SU-DHL-6 (cell line): ENCODE measurements around the gene PPARA.

Source experiments
- H2AFZ ChIP-seq: fragments of 200-600 bp; sonication (generic); 2 replicates; pipeline ENCODE4 v1.6.1; 2014; ENCODE audit warnings: low read depth, mild to moderate bottlenecking, moderate library complexity, mixed read lengths, antibody characterized with exemption, low read length; ENCODE audit not compliant: severe bottlenecking
- H3F3A ChIP-seq: fragments of 200-600 bp; shearing (Covaris generic); 2 replicates; pipeline ENCODE4 v1.6.0; 2016; ENCODE audit warnings: antibody characterized with exemption, mild to moderate bottlenecking; ENCODE audit not compliant: insufficient read depth
- H3K27ac ChIP-seq: fragments of 200-600 bp; sonication (generic); 2 replicates; pipeline ENCODE4 v1.5.1; 2016; ENCODE audit warnings: low read depth, mild to moderate bottlenecking, low read length, moderate library complexity, mixed read lengths
- H3K27me3 ChIP-seq: fragments of 200-600 bp; sonication (generic), shearing (Covaris generic); 2 replicates; pipeline ENCODE4 v1.6.0; 2014; ENCODE audit warnings: mild to moderate bottlenecking, low read length
- H3K36me3 ChIP-seq: fragments of 200-600 bp; sonication (generic); 2 replicates; pipeline ENCODE4 v1.6.1; 2014; ENCODE audit warnings: mild to moderate bottlenecking, low read length, mixed read lengths
- H3K4me2 ChIP-seq: fragments of 300-600, 200-600 bp; shearing (Covaris generic), sonication (generic); 2 replicates; pipeline ENCODE4 v1.6.0; 2014; ENCODE audit warnings: low read length, low read depth, mild to moderate bottlenecking; ENCODE audit not compliant: poor library complexity, severe bottlenecking
- H3K4me3 ChIP-seq: fragments of 200-600 bp; sonication (generic); 2 replicates; pipeline ENCODE4 v1.5.1; 2014; ENCODE audit warnings: antibody characterized with exemption, low read length, mild to moderate bottlenecking, mixed read lengths; ENCODE audit not compliant: insufficient read depth, poor library complexity, severe bottlenecking
- H3K79me2 ChIP-seq: fragments of 200-600 bp; sonication (generic); 2 replicates; pipeline ENCODE4 v1.6.1; 2014; ENCODE audit warnings: mild to moderate bottlenecking, low read length, moderate library complexity; ENCODE audit not compliant: insufficient read depth
- H3K9ac ChIP-seq: fragments of 200-600 bp; sonication (generic); 2 replicates; pipeline ENCODE4 v1.7.0; 2014; ENCODE audit warnings: mild to moderate bottlenecking, low read length
- H3K9me2 ChIP-seq: fragments of 200-600 bp; sonication (generic); replicated peaks from 2 replicates; pipeline ENCODE4 v1.6.1; 2014; ENCODE audit warnings: low read length; ENCODE audit not compliant: insufficient read depth
- H3K9me3 ChIP-seq: fragments of 200-600 bp; sonication (generic); 2 replicates; pipeline ENCODE4 v1.6.1; 2014; ENCODE audit warnings: low read length, mixed read lengths; ENCODE audit not compliant: insufficient read depth
- H4K20me1 ChIP-seq: fragments of 200-600 bp; sonication (generic); 2 replicates; pipeline ENCODE4 v1.6.1; 2014; ENCODE audit warnings: low read depth, mild to moderate bottlenecking, antibody characterized with exemption, low read length, moderate library complexity, mixed read lengths
- EZH2phosphoT487 ChIP-seq: fragments of 200-600 bp; sonication (generic), shearing (Covaris generic); conservative IDR thresholded peaks from 2 replicates; pipeline ENCODE4 v1.6.1; 2018; ENCODE audit warnings: mild to moderate bottlenecking, antibody characterized with exemption, low read length, moderate library complexity, mixed read lengths
- TF ChIP-seq, protein P1 (sequence below): fragments of 200-600 bp; sonication (generic); IDR thresholded peaks from one replicate; pipeline ENCODE4 v1.5.1; 2017; ENCODE audit warnings: antibody characterized with exemption, mild to moderate bottlenecking, low read length, moderate library complexity; ENCODE audit not compliant: insufficient read depth, poor library complexity, severe bottlenecking

PPARA gene

DNA sequence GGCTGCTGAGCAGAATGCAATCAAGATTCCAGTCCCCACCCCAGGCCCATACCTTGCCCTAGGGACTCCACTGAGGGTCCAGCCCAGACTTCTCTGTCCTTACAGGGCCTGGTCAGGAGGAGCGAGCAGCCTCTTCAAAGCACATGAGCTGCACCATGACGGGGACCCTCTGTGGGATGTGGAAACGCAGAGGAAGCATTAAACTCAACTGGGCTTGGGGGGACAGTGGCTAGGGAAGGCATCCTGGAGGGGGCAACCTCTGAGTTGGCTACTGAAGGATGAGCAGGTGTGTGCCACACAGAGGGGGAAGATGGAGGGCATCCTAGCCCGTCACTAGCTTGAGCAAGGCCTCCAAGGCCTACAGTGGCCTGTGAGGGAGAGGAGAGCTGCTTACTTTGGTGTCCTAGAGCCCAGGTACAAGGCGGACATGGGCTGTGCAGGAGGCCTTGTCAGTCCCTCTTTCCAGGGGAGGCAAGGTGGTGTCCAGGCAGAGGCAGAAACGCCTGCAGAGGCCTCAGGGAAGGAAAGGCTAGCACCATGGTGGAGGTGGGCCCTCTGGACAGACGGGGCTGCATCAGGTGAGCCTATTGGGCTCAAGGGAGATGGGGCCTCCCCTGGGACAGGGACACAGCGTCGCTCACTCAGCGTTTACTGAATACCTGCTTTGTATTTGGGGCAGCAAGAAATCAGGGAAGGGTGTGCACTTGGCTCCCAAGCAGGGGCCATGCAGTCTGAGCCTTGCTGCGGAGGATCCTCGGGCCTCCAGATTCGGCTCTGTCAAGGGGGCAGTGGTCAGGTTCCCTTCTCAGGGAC lies 131.7 kb downstream of the PPARA start:
- H3K27me3 ChIP-seq, result no peaks in the 10 kb centered on the region
- H3K79me2 ChIP-seq, result no peaks in the 10 kb centered on the region
- H3K9me2 ChIP-seq, result no peaks in the 10 kb centered on the region
- TF ChIP-seq, protein P1, sequence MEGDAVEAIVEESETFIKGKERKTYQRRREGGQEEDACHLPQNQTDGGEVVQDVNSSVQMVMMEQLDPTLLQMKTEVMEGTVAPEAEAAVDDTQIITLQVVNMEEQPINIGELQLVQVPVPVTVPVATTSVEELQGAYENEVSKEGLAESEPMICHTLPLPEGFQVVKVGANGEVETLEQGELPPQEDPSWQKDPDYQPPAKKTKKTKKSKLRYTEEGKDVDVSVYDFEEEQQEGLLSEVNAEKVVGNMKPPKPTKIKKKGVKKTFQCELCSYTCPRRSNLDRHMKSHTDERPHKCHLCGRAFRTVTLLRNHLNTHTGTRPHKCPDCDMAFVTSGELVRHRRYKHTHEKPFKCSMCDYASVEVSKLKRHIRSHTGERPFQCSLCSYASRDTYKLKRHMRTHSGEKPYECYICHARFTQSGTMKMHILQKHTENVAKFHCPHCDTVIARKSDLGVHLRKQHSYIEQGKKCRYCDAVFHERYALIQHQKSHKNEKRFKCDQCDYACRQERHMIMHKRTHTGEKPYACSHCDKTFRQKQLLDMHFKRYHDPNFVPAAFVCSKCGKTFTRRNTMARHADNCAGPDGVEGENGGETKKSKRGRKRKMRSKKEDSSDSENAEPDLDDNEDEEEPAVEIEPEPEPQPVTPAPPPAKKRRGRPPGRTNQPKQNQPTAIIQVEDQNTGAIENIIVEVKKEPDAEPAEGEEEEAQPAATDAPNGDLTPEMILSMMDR, result no peak
- TF ChIP-seq EZH2phosphoT487, result no peak
- H3F3A ChIP-seq, result no peaks in the 10 kb centered on the region
- H3K4me2 ChIP-seq, result no peak overlapping the region
- no peaks in the 10 kb centered on the region for H3K9me3 ChIP-seq
- no peaks in the 10 kb centered on the region for H4K20me1 ChIP-seq
- H2AFZ ChIP-seq, result no peak overlapping the region
- H3K36me3 ChIP-seq, result no peaks in the 10 kb centered on the region
- H3K9ac ChIP-seq, result no peak overlapping the region
- H3K4me3 ChIP-seq, result no peak overlapping the region
- H3K27ac ChIP-seq, result no peak overlapping the region

DNA sequence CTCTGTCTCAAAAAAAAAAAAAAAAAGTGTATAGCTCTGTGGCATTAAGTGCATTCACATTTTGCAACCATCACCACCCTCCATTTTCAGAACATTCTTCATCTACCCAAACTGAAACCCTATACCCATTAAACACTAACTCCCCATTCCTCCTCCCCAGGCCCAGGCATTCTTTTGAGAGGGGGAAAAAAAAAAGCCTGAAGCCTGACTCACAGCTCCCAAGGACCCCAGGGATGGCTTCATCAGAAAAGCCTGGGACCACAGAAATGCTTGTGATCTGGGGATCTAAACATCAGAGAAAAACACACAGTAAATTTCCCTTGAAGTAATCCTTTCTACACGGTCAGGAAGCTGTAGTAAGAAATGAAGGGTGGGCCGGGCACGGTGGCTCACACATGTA lies 135.7 kb downstream of the PPARA start:
- TF ChIP-seq, protein P1, result no peak
- no peak for TF ChIP-seq EZH2phosphoT487
- H3K36me3 ChIP-seq, result no peaks in the 10 kb centered on the region
- no peaks in the 10 kb centered on the region for H3K9me3 ChIP-seq

DNA sequence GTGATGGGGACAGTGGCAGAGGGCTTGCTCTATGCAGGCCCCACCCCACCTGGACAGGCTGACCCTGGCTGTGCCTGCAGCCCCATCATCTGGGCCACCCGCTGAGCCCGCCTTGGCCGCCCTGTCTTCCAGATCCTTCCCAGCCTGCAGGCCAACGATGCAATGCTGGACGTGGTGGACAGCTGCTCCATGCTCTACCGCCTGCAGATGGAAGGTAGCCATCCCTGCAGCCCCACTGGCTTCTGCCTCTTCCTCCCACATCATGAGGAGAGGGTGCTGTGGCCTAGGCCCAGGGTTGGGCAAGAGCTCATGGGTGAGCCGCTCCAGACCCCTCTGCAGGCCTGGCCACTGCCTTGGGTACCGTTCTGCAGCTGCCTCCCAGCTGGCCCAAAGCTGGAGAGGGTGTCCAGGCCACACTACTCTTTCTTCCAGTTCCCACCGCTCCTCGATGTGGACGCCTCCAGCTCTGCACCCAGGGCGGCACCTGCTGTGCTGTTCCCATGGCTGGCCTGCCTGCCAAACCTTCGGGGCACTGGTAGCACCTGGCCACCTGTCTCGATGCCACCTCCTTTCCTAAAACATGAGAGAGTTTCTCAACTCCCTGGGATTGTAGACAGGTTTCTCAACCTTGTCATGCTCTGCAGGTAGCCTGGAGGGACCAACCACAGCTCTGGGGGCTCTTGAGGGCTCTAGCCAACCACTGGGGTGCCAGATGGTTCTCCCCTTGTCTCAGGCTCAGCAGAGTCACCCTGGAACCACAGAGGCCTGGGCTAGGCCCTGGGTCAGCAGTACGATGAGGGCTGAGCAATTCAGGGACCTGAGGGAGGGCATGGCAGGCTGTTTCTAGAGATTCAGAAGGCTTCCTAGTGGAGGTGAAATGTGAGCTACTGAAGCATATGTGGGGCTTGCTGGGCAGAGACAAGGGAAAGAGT lies 136.9 kb downstream of the PPARA start:
- Histone ChIP-seq H3K9ac (peak overlapping the region; percentile 45), H3K4me2 (peak overlapping the region; percentile 51), H3K27ac (no peak overlapping the region), H3K79me2 (no peaks in the 10 kb centered on the region), H4K20me1 (no peaks in the 10 kb centered on the region), H3K9me3 (no peaks in the 10 kb centered on the region), H3K4me3 (no peak overlapping the region), H3K9me2 (no peaks in the 10 kb centered on the region), H3K27me3 (no peaks in the 10 kb centered on the region), H2AFZ (peak overlapping the region; percentile 53), H3K36me3 (no peaks in the 10 kb centered on the region), H3F3A (no peaks in the 10 kb centered on the region)
- TF ChIP-seq, protein P1, result no peak
- TF ChIP-seq EZH2phosphoT487, result no peak

More for the DNA sequence above, 135.7 kb downstream of the PPARA start:
- H4K20me1 ChIP-seq, result no peaks in the 10 kb centered on the region
- no peak overlapping the region for H3K4me2 ChIP-seq
- H3K27ac ChIP-seq, result no peak overlapping the region
- H3K9me2 ChIP-seq, result no peaks in the 10 kb centered on the region
- H3K4me3 ChIP-seq, result no peak overlapping the region
- no peak overlapping the region for H2AFZ ChIP-seq
- no peaks in the 10 kb centered on the region for H3K79me2 ChIP-seq
- no peaks in the 10 kb centered on the region for H3F3A ChIP-seq
- no peak overlapping the region for H3K9ac ChIP-seq
- H3K27me3 ChIP-seq, result no peaks in the 10 kb centered on the region
